ENCODE results near the gene SLC25A30. TPM values are rescaled to one million over a fixed set of nuclear protein-coding genes. Genes with fewer than 3 reads are reported as not detected.

SLC25A30 gene, protein sequence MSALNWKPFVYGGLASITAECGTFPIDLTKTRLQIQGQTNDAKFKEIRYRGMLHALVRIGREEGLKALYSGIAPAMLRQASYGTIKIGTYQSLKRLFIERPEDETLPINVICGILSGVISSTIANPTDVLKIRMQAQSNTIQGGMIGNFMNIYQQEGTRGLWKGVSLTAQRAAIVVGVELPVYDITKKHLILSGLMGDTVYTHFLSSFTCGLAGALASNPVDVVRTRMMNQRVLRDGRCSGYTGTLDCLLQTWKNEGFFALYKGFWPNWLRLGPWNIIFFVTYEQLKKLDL
- 10 to 100 TPM; 19.7 to 23.7 TPM for total RNA-seq
- long read RNA-seq, donor 1, partial matches to known transcripts, result 1 of 5 reads
- long read RNA-seq, donor 1, other reads (novel, unspliced or antisense), result 3 of 5 reads
- long read RNA-seq, donor 2, partial matches to known transcripts, result 0 of 1 reads
- long read RNA-seq, donor 2, other reads (novel, unspliced or antisense), result 1 of 1 reads

DNA sequence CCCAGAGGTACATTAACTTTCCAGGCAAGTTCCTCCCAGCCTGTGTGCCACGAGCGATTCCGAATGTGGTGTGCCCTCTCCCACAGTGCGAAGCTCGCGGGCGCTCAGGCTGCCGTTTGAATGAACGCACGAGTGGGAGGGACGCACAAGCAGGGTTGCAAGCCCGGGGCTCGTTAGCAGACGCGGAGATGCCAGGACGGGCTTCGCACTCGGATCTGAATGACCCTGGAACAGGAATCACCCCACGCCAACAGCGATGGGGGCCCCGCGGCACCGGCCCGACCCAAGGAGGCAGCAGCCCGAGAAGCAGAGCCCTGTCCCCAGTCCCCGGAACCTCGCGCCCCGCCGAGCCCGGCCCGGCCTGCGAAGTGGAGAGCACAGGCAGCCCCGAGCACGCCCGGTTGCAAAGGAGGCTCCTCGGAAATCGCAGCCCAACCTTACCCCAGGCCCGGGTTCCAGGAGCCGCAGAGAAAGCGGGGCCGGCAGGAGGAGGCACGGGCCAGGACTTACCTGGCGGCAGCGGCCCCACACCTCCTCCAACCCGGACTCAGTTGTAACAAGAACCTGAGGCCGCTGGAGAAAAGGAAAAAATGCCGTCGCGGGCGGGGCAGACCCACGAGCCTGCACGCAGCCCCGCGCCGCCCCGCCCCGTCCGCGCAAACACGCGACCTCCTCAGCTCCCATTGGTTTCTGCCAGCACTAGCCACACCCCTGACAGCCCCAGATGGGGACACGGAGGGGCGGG, at the start of gene SLC25A30:
Gene SLC25A30 (minus strand): TSS at position 584 of the 745 bp plus-strand sequence. CDS start 6,948 bp downstream, outside the sequence.
- intact Hi-C loops (cut with DNase I), result no loop called here
- peak; percentile 97 for DNase-seq (ENCODE audit: low spot score)

DNA sequence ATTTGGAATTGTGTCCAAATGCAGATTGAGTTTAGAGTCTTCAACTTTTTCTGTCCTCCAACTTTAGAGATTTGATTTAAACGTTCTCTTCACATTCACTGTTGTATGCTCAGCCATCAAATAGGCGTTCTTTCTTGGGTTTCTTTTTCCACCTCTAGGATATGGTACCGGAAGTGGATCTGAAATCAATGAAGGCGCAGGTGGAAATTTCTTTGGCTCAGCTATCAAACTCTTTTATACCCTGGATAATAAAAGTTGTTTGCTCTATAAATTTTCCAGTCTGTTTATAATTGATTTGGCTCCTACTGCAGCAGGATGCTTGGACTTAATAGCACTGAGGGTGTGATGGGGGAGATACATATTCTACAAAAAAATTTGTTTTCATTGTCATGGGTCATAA, 48.2 kb upstream of the SLC25A30 start:
- intact Hi-C loops (cut with DNase I), result loop anchor here in 1 of 2 donors (10.0 kb wide), 1 partner anchor 92 kb away; no protein-coding TSS in a partner anchor
- DNase-seq (ENCODE audit: low spot score), result no peak

DNA sequence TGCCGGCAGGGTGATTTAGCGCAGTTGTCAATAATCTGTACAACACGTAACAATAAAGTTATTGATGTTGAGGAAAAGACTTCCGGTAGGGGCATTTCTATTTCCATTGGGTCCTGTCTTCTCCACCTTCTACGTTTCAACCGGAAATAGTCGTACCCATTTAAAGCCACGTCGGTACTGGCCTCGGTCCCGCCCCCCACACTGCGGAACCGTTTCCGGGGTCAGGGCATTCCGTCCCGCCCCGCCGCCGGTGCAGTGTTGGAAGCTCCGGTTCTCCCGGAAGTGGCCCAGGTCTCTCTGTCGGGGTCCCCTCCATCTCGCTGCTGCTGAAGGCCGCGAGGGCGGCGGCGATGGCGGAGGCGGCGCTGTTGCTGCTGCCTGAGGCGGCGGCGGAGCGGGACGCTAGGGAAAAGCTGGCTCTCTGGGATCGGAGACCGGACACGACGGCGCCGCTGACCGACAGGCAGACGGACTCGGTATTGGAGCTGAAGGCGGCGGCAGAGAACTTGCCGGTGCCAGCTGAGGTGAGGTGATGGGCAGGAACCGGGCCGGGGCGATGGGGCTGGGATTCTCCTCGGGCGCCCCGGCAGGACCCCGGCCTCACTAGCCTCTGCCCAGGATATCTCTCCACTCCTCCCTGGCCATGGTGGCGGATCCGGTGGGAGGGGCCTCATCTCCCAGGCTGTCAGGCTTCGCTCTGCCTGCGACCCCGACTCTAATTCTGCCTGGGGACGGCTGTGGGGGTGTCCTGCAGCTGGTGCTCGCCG, 46.7 kb upstream of the SLC25A30 start, which contains the start of gene COG3:
Gene COG3 (plus strand): TSS at position 253 of the 767 bp plus-strand sequence. CDS start 98 bp downstream, at position 351.
- intact Hi-C loops (cut with DNase I), result loop anchor here in 1 of 2 donors (10.0 kb wide), 1 partner anchor 90 kb away; no protein-coding TSS in a partner anchor

DNA sequence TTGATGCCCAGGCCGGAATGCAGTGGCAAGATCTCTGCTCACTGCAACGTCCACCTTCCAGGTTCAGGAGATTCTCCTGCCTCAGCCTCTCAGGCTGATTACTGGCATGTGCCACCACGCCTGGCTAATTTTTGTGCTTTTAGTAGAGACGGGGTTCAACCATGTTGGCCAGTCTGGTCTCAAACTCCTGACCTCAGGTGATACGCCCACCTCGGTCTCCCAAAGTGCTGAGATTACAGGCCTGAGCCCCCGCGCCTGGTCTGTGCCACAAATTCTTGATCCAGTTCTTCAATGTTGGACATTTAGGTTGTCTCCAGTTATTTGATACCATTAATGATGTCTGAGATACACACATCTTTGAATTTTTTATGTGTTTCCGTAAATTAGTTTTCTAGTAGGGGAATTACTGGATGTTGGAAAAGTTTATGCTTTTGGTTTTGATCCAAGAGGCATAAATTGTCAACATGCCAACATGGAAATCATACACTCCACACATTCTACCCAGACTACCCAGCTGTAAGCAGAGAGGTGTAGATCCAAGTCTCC, 46.0 kb upstream of the SLC25A30 start:
- DNase-seq (ENCODE audit: low spot score), result no peak
- intact Hi-C loops (cut with DNase I), result loop anchor here in 1 of 2 donors (10.0 kb wide), 1 partner anchor 89 kb away; no protein-coding TSS in a partner anchor

More for the DNA sequence above, 46.7 kb upstream of the SLC25A30 start, which contains the start of gene COG3:
- DNase-seq (ENCODE audit: low spot score), result peak; percentile 97

DNA sequence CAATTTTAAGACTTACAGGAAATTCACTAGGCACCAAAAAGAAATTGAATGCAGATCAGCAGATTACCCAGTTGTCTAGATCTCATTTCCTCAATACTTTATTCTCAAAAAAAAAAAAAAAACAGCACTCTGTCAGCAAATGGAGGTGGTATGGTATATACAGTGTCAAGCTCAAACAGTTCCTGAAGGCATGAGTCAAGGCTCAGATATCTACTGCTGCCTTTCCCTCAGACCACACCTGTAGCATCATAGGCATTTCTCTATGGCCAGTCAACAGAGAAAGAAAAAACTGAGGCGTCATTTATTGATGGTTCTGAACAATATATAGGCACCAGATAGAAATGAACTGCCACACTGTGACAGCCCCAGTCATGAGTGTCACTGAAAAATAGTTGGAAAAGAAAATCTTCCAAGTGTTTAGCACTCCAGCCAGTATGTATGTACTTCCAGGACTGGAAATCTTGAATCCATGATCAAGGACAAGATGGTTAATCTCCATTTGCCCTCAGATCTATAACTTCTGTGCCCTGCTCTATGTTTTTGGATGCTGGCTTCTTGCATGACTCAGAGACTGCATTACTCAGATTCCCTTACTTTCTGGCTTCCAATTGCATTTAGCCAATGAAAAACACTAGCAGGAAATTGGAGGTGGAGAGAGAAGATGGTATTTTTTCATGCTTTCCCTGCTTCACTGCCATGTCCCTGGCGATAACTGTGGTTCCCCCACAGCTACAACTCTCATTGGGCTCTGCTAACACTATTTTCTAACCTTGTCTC, 38.2 kb upstream of the SLC25A30 start:
- intact Hi-C loops (cut with DNase I), result no loop called here
- DNase-seq (ENCODE audit: low spot score), result no peak

DNA sequence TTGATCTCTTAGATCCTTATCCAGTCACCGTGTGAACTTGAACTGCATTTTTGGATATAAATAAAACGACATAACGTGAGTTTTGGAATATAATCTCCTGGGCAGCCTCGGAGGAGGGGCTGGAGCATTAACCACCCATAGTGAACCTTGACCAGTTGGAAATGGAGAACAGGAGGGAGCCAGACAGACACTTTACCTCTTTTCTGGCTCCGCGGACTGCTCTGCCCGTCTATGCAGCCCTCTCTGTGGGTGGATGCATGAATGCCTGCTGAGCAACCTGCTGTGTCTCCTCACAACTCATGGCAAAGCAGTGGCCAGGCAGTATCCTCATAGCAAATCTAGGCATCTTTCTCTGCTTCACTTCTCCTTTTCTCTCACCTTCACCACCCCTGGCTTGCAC, 36.0 kb upstream of the SLC25A30 start:
- intact Hi-C loops (cut with DNase I), result no loop called here
- DNase-seq (ENCODE audit: low spot score), result no peak

DNA sequence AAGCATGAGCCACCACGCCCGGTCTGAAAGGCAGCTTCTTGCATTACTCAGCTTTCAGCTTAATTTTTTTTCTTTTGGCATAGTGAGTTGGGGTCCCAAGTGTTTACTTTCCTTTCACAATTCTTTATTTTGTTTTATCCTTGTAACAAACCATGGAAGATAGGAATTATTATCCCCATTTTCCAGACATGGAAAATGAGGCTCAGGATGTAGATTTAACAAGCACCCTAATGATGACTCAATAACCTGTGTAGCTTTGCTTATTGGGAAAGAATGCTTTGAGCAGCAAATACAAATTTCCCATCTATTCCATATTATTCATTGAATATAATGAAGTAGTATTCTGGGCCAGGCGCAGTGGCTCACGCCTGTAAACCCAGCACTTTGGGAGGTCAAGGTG, 33.1 kb upstream of the SLC25A30 start:
- intact Hi-C loops (cut with DNase I), result no loop called here
- no peak for DNase-seq (ENCODE audit: low spot score)

DNA sequence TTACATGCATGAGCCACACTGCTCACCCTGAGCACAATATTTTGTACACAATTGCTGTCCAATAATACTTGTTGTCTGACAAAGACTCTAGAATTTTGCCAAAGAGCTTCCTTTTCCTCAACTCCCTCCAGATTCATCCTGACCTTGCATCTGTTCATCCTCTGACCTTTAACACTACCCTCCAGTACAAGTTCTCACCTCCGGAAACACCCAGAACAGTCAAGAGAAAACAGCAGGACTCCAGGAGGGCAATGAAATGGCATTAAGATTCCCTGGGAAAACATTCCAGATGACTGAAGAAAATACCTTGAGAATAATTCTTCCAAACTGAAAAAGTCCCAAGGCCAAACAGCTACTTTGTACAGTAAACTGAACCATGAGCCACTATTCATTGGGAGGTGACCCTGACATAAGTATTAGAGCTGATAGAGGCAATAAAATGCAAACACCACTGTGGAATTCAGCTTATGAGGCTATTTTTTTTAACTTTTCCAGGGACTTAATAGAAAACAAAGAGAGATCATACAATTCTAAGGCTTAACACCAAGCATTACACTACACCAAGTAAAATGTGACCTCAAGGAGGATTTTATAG, 30.9 kb upstream of the SLC25A30 start:
- no peak for DNase-seq (ENCODE audit: low spot score)
- intact Hi-C loops (cut with DNase I), result no loop called here

DNA sequence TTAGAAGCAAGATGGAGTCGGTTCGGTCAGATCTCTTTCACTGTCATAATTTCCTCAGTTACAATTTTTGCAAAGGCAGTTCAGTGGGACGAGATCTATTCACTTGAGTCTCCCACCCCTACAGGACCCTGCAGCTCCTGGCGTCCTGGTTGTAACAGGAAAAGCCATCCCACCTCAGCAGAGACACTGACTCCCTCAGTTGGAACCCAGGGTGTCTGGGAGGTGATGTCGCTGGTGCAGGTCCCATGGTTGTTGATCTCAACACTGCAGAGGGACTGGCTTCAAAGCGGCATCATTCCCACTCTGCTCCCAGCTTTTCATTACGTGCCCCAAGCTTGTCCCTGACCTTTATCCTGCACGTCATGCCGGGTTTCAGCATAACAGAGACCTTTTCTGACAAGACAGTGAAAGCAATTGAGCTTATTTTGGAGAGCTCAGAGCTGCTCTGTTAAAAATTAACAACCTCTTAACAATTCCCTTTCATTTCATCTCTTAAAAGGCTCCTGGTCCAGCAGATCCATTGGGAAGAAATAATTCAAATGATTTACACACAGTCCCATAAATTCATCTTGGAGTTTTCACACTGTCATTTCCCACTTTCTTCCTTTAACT, 29.0 kb upstream of the SLC25A30 start:
- no peak for DNase-seq (ENCODE audit: low spot score)
- intact Hi-C loops (cut with DNase I), result no loop called here

DNA sequence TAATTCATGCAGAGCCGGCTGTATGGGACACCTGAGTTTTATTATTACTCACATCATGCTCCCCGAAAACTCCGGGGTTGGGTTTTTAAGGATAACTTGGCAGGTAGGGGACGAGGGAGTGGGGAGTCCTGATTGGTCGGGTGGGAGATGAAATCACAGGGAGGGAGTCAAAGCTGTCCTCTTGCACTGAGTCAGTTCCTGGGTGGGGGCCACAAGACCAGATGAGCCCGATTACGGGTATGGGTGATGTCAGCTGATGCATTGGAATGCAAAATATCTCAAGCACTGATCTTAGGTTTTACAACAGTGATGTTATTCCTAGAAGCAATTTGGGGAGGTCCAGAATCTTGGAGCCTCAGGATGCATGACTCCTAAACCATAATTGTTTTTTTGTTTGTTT, 28.0 kb upstream of the SLC25A30 start:
- DNase-seq (ENCODE audit: low spot score), result no peak
- intact Hi-C loops (cut with DNase I), result no loop called here

DNA sequence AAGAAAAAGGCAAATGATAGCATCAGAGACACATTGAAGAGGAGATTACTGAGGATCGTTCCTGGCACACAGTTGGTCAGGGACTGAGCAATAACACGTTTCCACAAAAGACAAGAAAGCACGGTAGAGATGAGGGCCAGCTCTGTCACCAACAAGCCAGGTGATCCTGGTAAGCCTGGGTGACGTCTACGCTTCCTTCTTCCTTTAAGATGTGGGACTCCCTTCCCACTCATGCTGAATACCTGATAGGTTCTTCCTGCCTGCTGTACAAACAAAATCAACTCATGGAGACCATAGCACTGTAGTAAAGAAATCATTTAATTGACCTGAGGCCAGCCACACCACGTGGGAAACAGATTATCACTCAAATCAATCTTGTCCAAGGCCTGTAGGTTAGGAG, 26.9 kb upstream of the SLC25A30 start:
- intact Hi-C loops (cut with DNase I), result no loop called here
- no peak for DNase-seq (ENCODE audit: low spot score)

DNA sequence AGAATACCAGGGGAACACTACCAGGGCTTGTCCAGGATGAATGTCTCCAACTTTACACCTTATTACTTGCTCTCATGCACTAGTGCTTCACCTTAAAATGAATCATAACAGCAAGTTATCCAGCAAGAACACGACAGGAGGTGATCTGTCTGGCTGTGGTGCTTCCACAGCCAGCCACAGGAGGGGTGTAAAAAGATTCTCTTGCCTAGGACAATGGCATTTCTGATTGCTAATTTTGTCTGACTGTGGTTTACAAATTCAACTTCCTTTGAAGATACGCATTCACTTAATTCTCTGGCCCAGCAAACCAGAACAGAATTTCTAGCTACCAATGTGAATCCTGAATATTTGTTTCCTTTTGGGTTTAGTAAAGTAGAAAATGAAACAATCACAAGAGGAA, 23.5 kb upstream of the SLC25A30 start:
- DNase-seq (ENCODE audit: low spot score), result no peak
- intact Hi-C loops (cut with DNase I), result no loop called here

DNA sequence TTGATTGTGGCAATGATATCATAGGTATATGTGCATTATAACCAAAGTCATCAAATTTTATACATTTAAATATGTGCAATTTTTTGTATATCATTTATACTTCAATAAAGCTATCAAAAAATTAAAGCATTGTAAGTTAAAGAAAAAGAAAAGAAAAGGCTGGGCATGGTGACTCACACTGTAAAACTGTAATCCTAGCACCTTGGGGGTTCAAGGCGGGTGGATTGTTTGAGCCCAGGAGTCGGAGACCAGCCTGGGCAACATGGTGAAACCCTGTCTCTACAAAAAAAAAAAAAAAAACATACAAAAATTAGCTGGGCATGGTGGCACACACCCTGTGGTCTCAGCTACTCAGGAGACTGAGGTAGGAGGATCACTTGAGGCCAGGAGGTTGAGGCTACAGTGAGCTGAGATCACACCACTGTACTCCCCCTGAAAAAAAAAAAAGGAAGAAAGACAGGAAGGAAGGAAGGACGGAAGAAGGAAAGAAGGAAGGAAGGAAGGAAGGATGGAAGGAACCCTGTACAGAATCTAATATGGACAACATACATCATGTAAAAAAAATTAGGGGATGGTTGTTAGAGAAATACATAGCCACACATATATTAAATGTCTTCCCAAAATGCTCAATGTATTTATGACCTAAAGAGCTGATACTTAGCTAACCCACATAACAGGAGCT, 21.7 kb upstream of the SLC25A30 start:
- no peak for DNase-seq (ENCODE audit: low spot score)
- intact Hi-C loops (cut with DNase I), result no loop called here

DNA sequence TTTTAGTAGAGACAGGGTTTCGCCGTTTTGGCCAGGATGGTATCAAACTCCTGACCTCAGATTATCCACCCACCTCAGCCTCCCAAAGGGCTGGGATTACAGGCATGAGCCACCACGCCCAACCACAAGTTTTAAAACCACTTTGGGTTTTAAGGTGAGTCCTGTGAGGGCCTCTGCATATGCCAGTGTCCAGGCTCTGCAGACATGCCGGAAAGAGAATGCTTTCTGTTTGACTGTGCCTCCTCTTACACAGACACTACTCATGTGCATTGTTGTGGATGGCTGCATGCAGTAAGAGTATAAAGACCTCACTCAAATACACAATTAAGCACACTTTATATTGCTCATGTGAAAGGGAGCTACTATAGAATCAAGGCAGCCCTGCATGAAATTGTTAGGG, 20.8 kb upstream of the SLC25A30 start:
- DNase-seq (ENCODE audit: low spot score), result no peak
- intact Hi-C loops (cut with DNase I), result no loop called here

DNA sequence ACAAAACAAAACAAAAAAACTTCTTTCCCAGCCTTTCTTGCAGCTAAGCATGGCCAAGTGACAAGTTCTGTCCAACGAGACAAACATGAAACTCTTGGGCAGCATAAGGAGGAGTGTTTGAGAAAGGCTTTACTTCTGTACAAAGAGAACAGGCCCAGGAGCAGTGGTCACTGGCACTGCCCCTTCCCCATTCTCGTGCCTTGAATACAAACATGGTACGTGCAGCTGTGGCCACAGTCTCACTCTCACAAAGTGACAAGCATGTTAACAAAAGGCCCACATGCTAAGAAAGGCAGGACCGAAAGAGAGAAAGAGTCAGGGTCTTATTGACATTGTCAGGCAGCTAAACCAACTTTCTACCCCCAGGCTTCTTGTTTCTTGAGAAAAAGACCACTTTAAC, 19.8 kb upstream of the SLC25A30 start:
- DNase-seq (ENCODE audit: low spot score), result no peak
- intact Hi-C loops (cut with DNase I), result no loop called here

DNA sequence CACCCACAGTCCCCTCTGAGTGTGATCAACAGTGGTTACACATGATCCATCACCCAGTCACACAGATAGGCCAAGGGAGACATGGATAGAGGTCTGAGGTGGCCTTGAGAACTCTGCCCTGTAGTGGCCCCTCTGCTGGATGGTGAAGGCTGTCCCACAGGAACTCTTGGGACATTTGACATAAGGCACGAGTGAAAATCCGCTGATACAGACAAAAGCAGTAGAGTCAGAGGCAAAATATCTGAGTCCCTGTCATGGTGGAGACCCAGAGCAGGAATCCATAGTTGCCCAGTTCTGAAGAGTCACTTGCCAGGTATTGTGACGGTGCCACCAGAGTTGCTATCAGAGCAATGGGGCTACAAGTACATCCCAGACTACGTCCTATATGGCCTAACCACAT, 18.8 kb upstream of the SLC25A30 start:
- DNase-seq (ENCODE audit: low spot score), result no peak
- intact Hi-C loops (cut with DNase I), result no loop called here

DNA sequence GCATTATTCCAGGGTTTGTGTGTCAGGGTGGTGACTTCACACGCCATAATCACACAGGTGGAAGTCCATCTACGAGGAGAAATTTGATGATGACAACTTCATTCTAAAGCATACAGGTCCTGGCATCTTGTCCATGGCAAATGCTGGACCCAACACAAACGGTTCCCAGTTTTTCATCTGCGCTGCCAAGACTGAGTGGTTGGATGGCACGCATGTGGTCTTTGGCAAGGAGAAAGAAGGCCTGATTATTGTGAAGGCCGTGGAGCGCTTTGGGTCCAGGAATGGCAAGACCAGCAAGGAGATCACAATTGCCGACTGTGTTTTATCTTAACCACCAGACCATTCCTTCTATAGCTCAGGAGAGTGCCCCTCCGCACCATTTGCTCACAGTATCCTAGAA, 18.2 kb upstream of the SLC25A30 start:
- intact Hi-C loops (cut with DNase I), result no loop called here
- no peak for DNase-seq (ENCODE audit: low spot score)

All from posterior vena cava (tissue), 2 donors.